ENCODE data around the gene PADI1.
A peak's percentile ranks its signal among the peaks of the same experiment; 100 is the strongest.

PADI1 gene

GRCh38 chr1:17292299-17293160 is 87.6 kb downstream of the PADI1 start:
- DNase-seq (no peak), ATAC-seq (no peak)
- Mint-ChIP-seq H3K9me3 (no peaks in the 10 kb centered on the region), H3K4me1 (no peaks in the 10 kb centered on the region), H3K27me3 (peaks cover 38% of the 10 kb centered on the region), H3K4me3 (no peak overlapping the region), H3K27ac (no peak overlapping the region)

- H3K4me1 Mint-ChIP-seq, result no peaks in the 10 kb centered on the region
- ATAC-seq (no peak), DNase-seq (no peak)
- H3K4me3 Mint-ChIP-seq, result no peak overlapping the region
- peaks cover 2 to 4% of the 10 kb centered on the region in 2 donors for H3K9me3 Mint-ChIP-seq
- peaks cover 38% of the 10 kb centered on the region for H3K27me3 Mint-ChIP-seq
- H3K27ac Mint-ChIP-seq, result no peak overlapping the region
Observed at GRCh38 chr1:17293681-17294425, 88.9 kb downstream of the PADI1 start.

GRCh38 chr1:17295292-17295691 is 90.4 kb downstream of the PADI1 start:
- Mint-ChIP-seq H3K27ac (peak overlapping the region in 1 of 2 donors; percentile 19), H3K4me3 (no peak overlapping the region), H3K27me3 (peaks cover 38% of the 10 kb centered on the region), H3K9me3 (peaks cover 3 to 8% of the 10 kb centered on the region in 2 donors), H3K4me1 (no peaks in the 10 kb centered on the region)
- DNase-seq (no peak), ATAC-seq (no peak)

Data from stimulated activated naive CD8-positive, alpha-beta T cell treated with anti-CD3 and anti-CD28 coated beads, Interleukin-15, amount 100 ng/mL, for 72 hours (primary cell).